Heart left ventricle (tissue), 13 donors: ENCODE data around the gene APOBEC3G.
"Not testable (repeated sequence)": the region's sequence is repeated elsewhere in the genome, so short reads cannot be mapped to it uniquely, and the experiment has no call there.

Experiments
- POLR2A ChIP-seq, 2 donors: fragments of 450-650 bp; IDR thresholded peaks; one replicate each; pipeline ENCODE4 v1.6.1; 2017; ENCODE audit warnings: antibody characterized with exemption in 2 of 2, mild to moderate bottlenecking in 2 of 2, moderate library complexity in 2 of 2
- TF ChIP-seq, protein P1 (sequence below), 12 donors: fragments of 200-600 bp; sonication (generic) in 4 of 12; IDR thresholded peaks; one replicate each; pipeline versions ENCODE4 v1.5.0 to v1.8.0; 2018 to 2022; ENCODE audit warnings: antibody characterized with exemption in 12 of 12, mild to moderate bottlenecking in 5 of 12
- donor health status: ischemic (EF 13 %, LVEDD 7.1; RV severe dilation, severe dysfunction).
- donor health status: DM: no; HTN: yes; CAD: no.
- donor health status: DM: no; HTN: no; CAD: no.
- donor health status: ischemic (EF 25% LVEDD 6.9; RV normal size, moderate dysfunction).
- donor health status: ischemic (EF 25% LVEDD 5.7; RV mildly dilated, moderate dysfunction).
- donor health status: ischemic (EF 35%, LVEDD 5.7; RV mildly dilated, moderate dysfunction).
- donor health status: nonischemic (EF 11% LVEDD 7.7; RV severe dilation, severe dysfunction).
- donor health status: DM: yes; HTN: yes; CAD: no.
- donor health status: PGD.
- donor health status: ischemic (EF 29% LVEDD 5.4; RV normal size, mild dysfunction).
- donor health status: nonischemic (EF 23%, LVEDD 6.1; RV moderate dilation, normal function).

DNA sequence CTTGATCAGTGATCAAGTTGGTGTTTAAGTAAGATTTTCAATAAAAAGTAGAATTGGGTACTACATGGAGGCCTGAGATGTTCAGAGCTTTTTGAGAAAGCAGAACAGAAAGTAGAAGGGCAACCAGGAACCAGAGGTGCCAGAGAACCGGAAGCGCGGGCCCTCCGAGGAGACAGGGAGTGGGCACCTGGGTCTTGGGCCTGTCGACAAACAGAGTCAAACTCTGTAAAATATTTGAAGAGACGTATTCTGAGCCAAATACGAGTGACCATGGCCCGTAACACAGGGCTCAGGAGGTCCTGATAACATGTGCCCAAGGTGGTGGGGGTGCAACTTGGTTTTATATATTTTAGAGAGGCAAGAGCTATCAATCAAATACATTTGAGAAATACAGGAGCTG, 13.2 kb upstream of the APOBEC3G start:
- TF ChIP-seq, protein P1, sequence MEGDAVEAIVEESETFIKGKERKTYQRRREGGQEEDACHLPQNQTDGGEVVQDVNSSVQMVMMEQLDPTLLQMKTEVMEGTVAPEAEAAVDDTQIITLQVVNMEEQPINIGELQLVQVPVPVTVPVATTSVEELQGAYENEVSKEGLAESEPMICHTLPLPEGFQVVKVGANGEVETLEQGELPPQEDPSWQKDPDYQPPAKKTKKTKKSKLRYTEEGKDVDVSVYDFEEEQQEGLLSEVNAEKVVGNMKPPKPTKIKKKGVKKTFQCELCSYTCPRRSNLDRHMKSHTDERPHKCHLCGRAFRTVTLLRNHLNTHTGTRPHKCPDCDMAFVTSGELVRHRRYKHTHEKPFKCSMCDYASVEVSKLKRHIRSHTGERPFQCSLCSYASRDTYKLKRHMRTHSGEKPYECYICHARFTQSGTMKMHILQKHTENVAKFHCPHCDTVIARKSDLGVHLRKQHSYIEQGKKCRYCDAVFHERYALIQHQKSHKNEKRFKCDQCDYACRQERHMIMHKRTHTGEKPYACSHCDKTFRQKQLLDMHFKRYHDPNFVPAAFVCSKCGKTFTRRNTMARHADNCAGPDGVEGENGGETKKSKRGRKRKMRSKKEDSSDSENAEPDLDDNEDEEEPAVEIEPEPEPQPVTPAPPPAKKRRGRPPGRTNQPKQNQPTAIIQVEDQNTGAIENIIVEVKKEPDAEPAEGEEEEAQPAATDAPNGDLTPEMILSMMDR (IDR thresholded peaks at IDR 0.05), result not testable (repeated sequence)
- TF ChIP-seq POLR2A (IDR thresholded peaks at IDR 0.05), result not testable (repeated sequence)
